HepG2 (cell line): ENCODE results near the gene XRCC1. TPM values are rescaled to one million over a fixed set of nuclear protein-coding genes. Genes with fewer than 3 reads are reported as not detected.

Experiments used
- ARID4A ChIP-seq: sonication (generic); formaldehyde crosslinking; IDR thresholded peaks from 2 replicates; pipeline ENCODE4 v1.5.0; 2020; ENCODE audit warnings: mild to moderate bottlenecking, missing genetic modification reagents, borderline replicate concordance
- GZF1 ChIP-seq: sonication (generic); formaldehyde crosslinking; IDR thresholded peaks from 2 replicates; pipeline ENCODE4 v1.5.1; 2020; ENCODE audit warnings: mild to moderate bottlenecking, missing genetic modification reagents
- HMGXB4 ChIP-seq, 2 experiments: sonication (generic) in 1 of 2; formaldehyde crosslinking in 1 of 2; IDR thresholded peaks; 2 replicates each; pipeline versions ENCODE4 v1.4.0 to v1.6.1; 2018 to 2020; ENCODE audit warnings: missing genetic modification reagents in 2 of 2, borderline replicate concordance in 1 of 2, low read depth in 1 of 2, mild to moderate bottlenecking in 1 of 2, missing biosample characterization in 1 of 2
- HNRNPK ChIP-seq: fragments of 200-400 bp; formaldehyde crosslinking; IDR thresholded peaks from 2 replicates; pipeline ENCODE4 v1.6.1; 2018; ENCODE audit warnings: low read length, low read depth, moderate library complexity, mild to moderate bottlenecking; ENCODE audit not compliant: poor library complexity, severe bottlenecking
- HOXA5 ChIP-seq: sonication (generic); formaldehyde crosslinking; IDR thresholded peaks from 2 replicates; pipeline ENCODE4 v1.4.0; 2020; ENCODE audit warnings: missing genetic modification reagents
- HOXA7 ChIP-seq: sonication (generic); formaldehyde crosslinking; IDR thresholded peaks from 2 replicates; pipeline ENCODE4 v1.8.1; 2022; ENCODE audit warnings: mild to moderate bottlenecking, missing genetic modification reagents, moderate library complexity
- IRF9 ChIP-seq: sonication (generic); formaldehyde crosslinking; IDR thresholded peaks from 2 replicates; pipeline ENCODE4 v1.8.0; 2022; ENCODE audit warnings: missing genetic modification reagents, mild to moderate bottlenecking, borderline replicate concordance
- PITX1 ChIP-seq: sonication (generic); formaldehyde crosslinking; IDR thresholded peaks from 2 replicates; pipeline ENCODE4 v1.5.1; 2020; ENCODE audit warnings: mild to moderate bottlenecking, missing genetic modification reagents
- POLR2A ChIP-seq, 2 experiments: IDR thresholded peaks; 2 replicates each; pipeline ENCODE4 v1.6.1; 2011; ENCODE audit warnings: low read depth in 2 of 2, low read length in 2 of 2, mild to moderate bottlenecking in 1 of 2, moderate library complexity in 1 of 2; ENCODE audit not compliant: insufficient read depth in 1 of 2
- SUZ12 ChIP-seq: fragments of 150-350 bp; IDR thresholded peaks from 2 replicates; pipeline ENCODE4 v1.6.1; 2014; ENCODE audit warnings: low read depth, low read length
- ZBTB49 ChIP-seq: sonication (generic); formaldehyde crosslinking; IDR thresholded peaks from 2 replicates; pipeline ENCODE4 v1.4.0; 2020; ENCODE audit warnings: missing genetic modification reagents, borderline replicate concordance
- ZNF121 ChIP-seq: sonication (generic); formaldehyde crosslinking; IDR thresholded peaks from 2 replicates; pipeline ENCODE4 v1.5.0; 2020; ENCODE audit warnings: mild to moderate bottlenecking, missing genetic modification reagents
- ZNF281 ChIP-seq: sonication (generic); formaldehyde crosslinking; IDR thresholded peaks from 2 replicates; pipeline ENCODE4 v1.4.0; 2020; ENCODE audit warnings: missing genetic modification reagents, borderline replicate concordance
- ZNF543 ChIP-seq: sonication (generic); formaldehyde crosslinking; IDR thresholded peaks from 2 replicates; pipeline ENCODE4 v1.4.0; 2020; ENCODE audit warnings: mild to moderate bottlenecking, missing genetic modification reagents
- polyA plus RNA-seq, 8 experiments: library from polyadenylated mRNA; depleted of rRNA in 3 of 8; stranded (reverse) in 7 of 8; unstranded in 1 of 8; fragments of >200 nt; fragmentation: Illumina TruSeq in 4 of 8; extraction: Trizol in 4 of 8; gene quantifications; 2 replicates each; pipeline versions ENCODE4 v1.2.1 to v1.2.3, GENCODE V29; 2011 to 2016; ENCODE audit warnings: low read depth in 4 of 8, missing spikeins in 1 of 8, mixed read lengths in 1 of 8; ENCODE audit not compliant: insufficient read depth in 1 of 8
- total RNA-seq, 5 experiments: library from RNA; depleted of rRNA; stranded (reverse); fragments of >200 nt; fragmentation: Illumina TruSeq; extraction: Trizol; gene quantifications; 2 replicates each; pipeline ENCODE4 v1.2.3, GENCODE V29; 2016; ENCODE audit warnings: low read depth in 1 of 5

The XRCC1 gene
- total and polyA plus RNA-seq, 2 of the 13 experiments (the other 11 are each of a cell fraction or from before 2014, with no cell fraction given) = 24.7 to 26.3 TPM

- TF ChIP-seq ZBTB49 (CRISPR knock-in tag) = no peak
- TF ChIP-seq HMGXB4 (CRISPR knock-in tag; IDR thresholded peaks at IDR 0.05; ENCODE audit: borderline replicate concordance in 1 of 2, low read depth in 1 of 2) = peak; percentile 55 to 71; a peak in 2 of 4 replicates
- TF ChIP-seq HNRNPK = peak; percentile 29
- TF ChIP-seq ZNF121 (CRISPR knock-in tag) = no peak
- TF ChIP-seq ZNF281 (CRISPR knock-in tag) = no peak
- no peak for TF ChIP-seq SUZ12
- TF ChIP-seq POLR2A (IDR thresholded peaks at IDR 0.05; ENCODE audit: insufficient read depth in 1 of 2, low read depth in 2 of 2, low read length in 2 of 2) = peak; percentile 74 to 78
- no peak for TF ChIP-seq ZNF543
- TF ChIP-seq HOXA5 (CRISPR knock-in tag) = no peak; the same call in 1 of the 2 replicates
- TF ChIP-seq GZF1 (CRISPR knock-in tag) = no peak
- 0 out of 2 replicates have a peak, but pooled peaks have one; percentile 34 for TF ChIP-seq IRF9 (CRISPR knock-in tag)
- TF ChIP-seq PITX1 = peak; percentile 58; the same call in 1 of the 2 replicates
- peak; percentile 84; the same call in 1 of the 2 replicates for TF ChIP-seq ARID4A (CRISPR knock-in tag)
- TF ChIP-seq HOXA7 = no peak
These were observed 20.9 kb upstream of the XRCC1 start, which contains the start of the genes IRGQ and ZNF576 (continued) for GRCh38 chr19:43595999-43596841.
